Esophagus muscularis mucosa (tissue), 4 donors: ENCODE results near the gene SP110. TPM values are rescaled to one million over a fixed set of nuclear protein-coding genes. Genes with fewer than 3 reads are reported as not detected.

ENCODE experiments used
- DNase-seq: peaks from one replicate; pipeline ENCODE4 v3.0.0-alpha.2; 2017; ENCODE audit errors: extremely low spot score
- H3K27ac ChIP-seq, 4 donors: fragments of 200-600 bp; sonication (generic); replicated peaks in 1 of 4; 1 replicate in 3 of 4; 2 replicates in 1 of 4; pipeline ENCODE4 v1.5.1; 2016 to 2019; ENCODE audit warnings: mild to moderate bottlenecking in 1 of 4
- H3K27me3 ChIP-seq, 4 donors: fragments of 200-600 bp; sonication (generic); one replicate each; pipeline versions ENCODE4 v1.5.1 to v1.6.0; 2016 to 2019
- H3K36me3 ChIP-seq, 4 donors: fragments of 200-600 bp; sonication (generic); one replicate each; pipeline ENCODE4 v1.5.1; 2016 to 2019
- H3K4me1 ChIP-seq, 4 donors: fragments of 200-600 bp; sonication (generic); one replicate each; pipeline ENCODE4 v1.5.1; 2016 to 2019
- H3K4me3 ChIP-seq, 4 donors: fragments of 200-600 bp; sonication (generic); 1 replicate in 2 of 4; 2 replicates in 2 of 4; pipeline ENCODE4 v1.5.1; 2016 to 2019; ENCODE audit warnings: mild to moderate bottlenecking in 4 of 4, moderate library complexity in 1 of 4
- H3K9me3 ChIP-seq, 4 donors: fragments of 200-600 bp; sonication (generic); 1 replicate in 3 of 4; 2 replicates in 1 of 4; pipeline ENCODE4 v1.5.1; 2016 to 2019
- CTCF ChIP-seq, 3 experiments: fragments of 200-600 bp in 2 of 3; fragments of 450-650 bp in 1 of 3; sonication (generic) in 2 of 3; IDR thresholded peaks; one replicate each; pipeline ENCODE4 v1.5.1; 2017 to 2019; ENCODE audit warnings: antibody characterized with exemption in 3 of 3, mild to moderate bottlenecking in 2 of 3, moderate library complexity in 1 of 3
- EP300 ChIP-seq: sonication (generic); formaldehyde crosslinking; IDR thresholded peaks from one replicate; pipeline ENCODE4 v1.6.1; 2017; ENCODE audit warnings: antibody characterized with exemption
- POLR2A ChIP-seq: fragments of 450-650 bp; IDR thresholded peaks from one replicate; pipeline ENCODE4 v1.6.1; 2017; ENCODE audit warnings: antibody characterized with exemption, moderate library complexity, mild to moderate bottlenecking, low read depth
- POLR2AphosphoS5 ChIP-seq, 2 donors: sonication (generic); formaldehyde crosslinking; IDR thresholded peaks; one replicate each; pipeline ENCODE4 v1.6.1; 2017; ENCODE audit warnings: antibody characterized with exemption in 2 of 2
- WGBS: methylation state at CpG from one replicate; pipeline ENCODE4 v1.1.5; 2018; 5-methylcytosine and 5-hydroxymethylcytosine counted together
- intact Hi-C: fragments of 100-400 bp; cut with DNase I; formaldehyde crosslinking; loops from one replicate; pipeline ENCODE4 v1.15.1; 2023
- total RNA-seq, 4 donors: library from RNA; depleted of rRNA; stranded (reverse); fragments of >200 nt; gene quantifications; one replicate each; pipeline versions ENCODE4 v1.1.0 to v1.2.1, GENCODE V29; 2016

Gene SP110
- total RNA-seq, 4 donors from 2014 or later, result 14.5 to 24.9 (median 18.8) TPM

GRCh38 chr2:230234122-230234722 lies 14.4 kb upstream of the SP110 start:
- Histone ChIP-seq H3K27ac (no peak overlapping the region), H3K4me3 (no peak overlapping the region), H3K27me3 (no peaks in the 10 kb centered on the region), H3K9me3 (peaks cover 0 to 17% (median 0%) of the 10 kb centered on the region in 4 donors), H3K4me1 (no peaks in the 10 kb centered on the region), H3K36me3 (no peaks in the 10 kb centered on the region)
- intact Hi-C loops, result no loop called here
- 84% methylated on average over 3 of the region's 3 CpGs for WGBS
- no peak for DNase-seq
- TF ChIP-seq POLR2AphosphoS5 (IDR thresholded peaks at IDR 0.05), result no peak

- no peak overlapping the region for H3K27ac ChIP-seq
- H3K4me1 ChIP-seq, result no peaks in the 10 kb centered on the region
- DNase-seq, result no peak
- 79% methylated on average over 3 of the region's 3 CpGs for WGBS
- TF ChIP-seq CTCF (IDR thresholded peaks at IDR 0.05), result no peak
- no peak for TF ChIP-seq POLR2A
- TF ChIP-seq POLR2AphosphoS5 (IDR thresholded peaks at IDR 0.05), result no peak
- no peak for TF ChIP-seq EP300
- no peaks in the 10 kb centered on the region for H3K27me3 ChIP-seq
- H3K9me3 ChIP-seq, result peaks cover 0 to 17% (median 0%) of the 10 kb centered on the region in 4 donors
- H3K4me3 ChIP-seq, result no peak overlapping the region
- H3K36me3 ChIP-seq, result no peaks in the 10 kb centered on the region
- intact Hi-C loops, result no loop called here
Observed at GRCh38 chr2:230231251-230231650, 11.5 kb upstream of the SP110 start.

GRCh38 chr2:230230496-230231200 lies 10.9 kb upstream of the SP110 start:
- H3K27ac ChIP-seq, result no peak overlapping the region
- TF ChIP-seq EP300, result no peak
- TF ChIP-seq POLR2AphosphoS5 (IDR thresholded peaks at IDR 0.05), result no peak
- no peak for TF ChIP-seq CTCF (IDR thresholded peaks at IDR 0.05)
- no peak for TF ChIP-seq POLR2A
- no peaks in the 10 kb centered on the region for H3K27me3 ChIP-seq
- no peaks in the 10 kb centered on the region for H3K36me3 ChIP-seq
- H3K4me1 ChIP-seq, result no peaks in the 10 kb centered on the region
- no peak overlapping the region for H3K4me3 ChIP-seq
- intact Hi-C loops, result no loop called here
- H3K9me3 ChIP-seq, result peaks cover 0 to 17% (median 0%) of the 10 kb centered on the region in 4 donors
- no peak for DNase-seq
- WGBS, result 85% methylated on average over 2 of the region's 2 CpGs

- WGBS, result 92% methylated on average over 3 of the region's 3 CpGs
- Histone ChIP-seq H3K27me3 (no peaks in the 10 kb centered on the region), H3K9me3 (peaks cover 0 to 17% (median 0%) of the 10 kb centered on the region in 4 donors), H3K36me3 (no peaks in the 10 kb centered on the region), H3K27ac (no peak overlapping the region), H3K4me3 (no peak overlapping the region), H3K4me1 (no peaks in the 10 kb centered on the region)
- DNase-seq, result no peak
- TF ChIP-seq POLR2A (no peak), POLR2AphosphoS5 (IDR thresholded peaks at IDR 0.05) (no peak), CTCF (IDR thresholded peaks at IDR 0.05) (no peak)
- intact Hi-C loops, result no loop called here
Observed at GRCh38 chr2:230230087-230230486, 10.3 kb upstream of the SP110 start.

- H3K27ac ChIP-seq, result no peak overlapping the region
- WGBS, result 97% methylated on average over 3 of the region's 3 CpGs
- no peaks in the 10 kb centered on the region for H3K4me1 ChIP-seq
- TF ChIP-seq POLR2AphosphoS5 (IDR thresholded peaks at IDR 0.05), result no peak
- TF ChIP-seq POLR2A, result no peak
- no peaks in the 10 kb centered on the region for H3K27me3 ChIP-seq
- intact Hi-C loops, result loop anchor here (10.0 kb wide), 1 partner anchor 188 kb away; the partner anchor contains the start of gene SP100
- H3K9me3 ChIP-seq, result peaks cover 0 to 17% (median 0%) of the 10 kb centered on the region in 4 donors
- H3K36me3 ChIP-seq, result no peaks in the 10 kb centered on the region
- no peak overlapping the region for H3K4me3 ChIP-seq
- no peak for DNase-seq
Observed at GRCh38 chr2:230227216-230227615, 7.4 kb upstream of the SP110 start.
